ENCODE data around the gene CDK2. TPM values are rescaled to one million over a fixed set of nuclear protein-coding genes. Genes with fewer than 3 reads are reported as not detected.

CDK2 gene
- total and polyA plus RNA-seq, 2 experiments from 2014 or later, result 23.9 to 26.6 TPM

DNA sequence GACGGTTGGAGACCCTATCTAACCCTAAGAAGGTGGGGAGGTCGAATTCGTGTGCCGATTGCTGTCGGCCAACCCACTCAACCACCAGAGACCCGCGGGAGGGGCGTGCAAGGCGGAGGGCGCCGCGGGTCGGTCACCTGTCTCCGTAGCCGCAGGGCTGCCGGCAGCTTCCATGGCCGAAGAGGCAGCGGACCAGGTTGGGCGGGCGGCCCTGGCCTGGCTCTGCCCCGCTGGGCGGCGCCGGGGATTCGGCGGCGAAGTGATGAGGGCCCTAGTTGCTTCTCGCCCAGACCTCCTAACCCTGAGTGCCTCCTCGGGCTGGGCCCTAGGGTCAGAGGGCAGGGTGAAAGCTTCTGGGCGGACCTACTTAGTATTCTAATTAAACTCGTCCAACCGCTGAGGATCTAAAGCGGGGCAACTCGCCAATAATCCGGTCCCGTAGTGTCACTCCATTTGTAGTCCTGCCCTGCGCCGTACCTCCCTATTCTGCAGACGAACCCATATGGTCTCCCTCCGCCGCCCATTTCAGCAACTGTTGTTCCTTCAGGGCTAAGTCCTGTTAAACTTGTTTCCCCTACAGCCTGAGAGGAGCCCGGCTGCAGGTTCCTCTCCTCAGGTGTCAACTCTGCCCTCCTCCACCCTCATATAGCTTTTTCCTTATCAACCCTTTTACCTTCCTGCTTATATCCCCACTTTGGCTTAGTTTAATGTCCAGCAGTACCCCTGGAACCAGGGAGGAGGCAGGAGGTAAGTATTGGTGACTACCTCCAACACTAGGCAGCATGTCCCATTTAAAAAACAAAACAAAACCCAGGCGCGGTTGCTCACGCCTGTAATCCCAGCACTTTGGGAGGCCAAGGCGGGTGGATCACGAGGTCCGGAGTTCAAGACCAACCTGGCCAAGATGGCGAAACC is 38.8 kb upstream of the CDK2 start, which contains the start of gene PYM1:
Gene PYM1 (minus strand): TSS at position 307 of the 915 bp plus-strand sequence. CDS start 133 bp downstream, at position 174.
- Histone ChIP-seq H2AFZ (peak within 1 kb of the TSS; percentile 75), H3K36me3 (replicated peaks; ENCODE audit: insufficient read depth, low read depth) (no peaks in the 10 kb centered on the region), H3K79me2 (peaks cover 49% of the 10 kb centered on the region), H3K4me1 (ENCODE audit: insufficient read depth) (peaks cover 37% of the 10 kb centered on the region), H3K27ac (peak within 1 kb of the TSS; percentile 97), H4K20me1 (ENCODE audit: insufficient read depth, poor library complexity, severe bottlenecking) (no peaks in the 10 kb centered on the region), H3K4me2 (peak within 1 kb of the TSS; percentile 92), H3K27me3 (no peaks in the 10 kb centered on the region), H3K9me3 (ENCODE audit: low read depth) (no peaks in the 10 kb centered on the region), H3K9me2 (replicated peaks; ENCODE audit: insufficient read depth) (no peaks in the 10 kb centered on the region), H3K4me3 (peak within 1 kb of the TSS; percentile 70)
- TF ChIP-seq EZH2 (IDR thresholded peaks at IDR 0.05; ENCODE audit: borderline replicate concordance) (no peak), EZH2phosphoT487 (IDR thresholded peaks at IDR 0.05; ENCODE audit: low read depth, severe bottlenecking, unreplicated experiment) (no peak)
- TF ChIP-seq, protein P1, sequence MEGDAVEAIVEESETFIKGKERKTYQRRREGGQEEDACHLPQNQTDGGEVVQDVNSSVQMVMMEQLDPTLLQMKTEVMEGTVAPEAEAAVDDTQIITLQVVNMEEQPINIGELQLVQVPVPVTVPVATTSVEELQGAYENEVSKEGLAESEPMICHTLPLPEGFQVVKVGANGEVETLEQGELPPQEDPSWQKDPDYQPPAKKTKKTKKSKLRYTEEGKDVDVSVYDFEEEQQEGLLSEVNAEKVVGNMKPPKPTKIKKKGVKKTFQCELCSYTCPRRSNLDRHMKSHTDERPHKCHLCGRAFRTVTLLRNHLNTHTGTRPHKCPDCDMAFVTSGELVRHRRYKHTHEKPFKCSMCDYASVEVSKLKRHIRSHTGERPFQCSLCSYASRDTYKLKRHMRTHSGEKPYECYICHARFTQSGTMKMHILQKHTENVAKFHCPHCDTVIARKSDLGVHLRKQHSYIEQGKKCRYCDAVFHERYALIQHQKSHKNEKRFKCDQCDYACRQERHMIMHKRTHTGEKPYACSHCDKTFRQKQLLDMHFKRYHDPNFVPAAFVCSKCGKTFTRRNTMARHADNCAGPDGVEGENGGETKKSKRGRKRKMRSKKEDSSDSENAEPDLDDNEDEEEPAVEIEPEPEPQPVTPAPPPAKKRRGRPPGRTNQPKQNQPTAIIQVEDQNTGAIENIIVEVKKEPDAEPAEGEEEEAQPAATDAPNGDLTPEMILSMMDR (IDR thresholded peaks at IDR 0.05; ENCODE audit: poor library complexity), result no peak
- peak; percentile 78 for DNase-seq (ENCODE audit: low spot score)
- WGBS (ENCODE audit: low lambda C conversion rate, missing lambda C conversion rate), result 5% methylated on average over 49 of the region's 49 CpGs

DNA sequence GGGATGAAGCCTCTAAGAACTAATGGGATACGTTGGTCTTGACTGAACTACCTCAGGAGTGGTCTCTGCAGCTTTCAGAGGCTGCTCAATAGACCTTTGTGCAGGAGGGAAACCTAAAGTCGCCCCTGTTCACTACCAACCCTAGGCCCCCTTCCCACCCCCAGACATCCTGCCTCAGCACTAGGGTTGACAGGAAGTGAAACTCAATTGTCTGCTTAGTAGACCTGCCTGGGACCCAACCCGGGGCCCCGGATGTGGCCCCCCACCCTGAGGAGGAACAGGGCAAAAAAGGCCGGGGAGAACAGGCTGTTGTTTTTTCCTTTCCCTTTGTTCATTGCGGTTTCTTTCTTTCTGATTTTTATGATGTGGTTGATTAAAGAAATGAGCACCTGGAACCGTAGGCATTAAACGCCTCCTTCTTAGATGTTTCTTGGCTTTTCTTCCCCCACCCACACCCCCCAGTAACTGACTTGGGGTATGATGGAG is 37.3 kb upstream of the CDK2 start:
- H3K36me3 ChIP-seq (replicated peaks; ENCODE audit: insufficient read depth, low read depth), result no peaks in the 10 kb centered on the region
- no peaks in the 10 kb centered on the region for H3K9me3 ChIP-seq (ENCODE audit: low read depth)
- peaks cover 43% of the 10 kb centered on the region for H3K4me1 ChIP-seq (ENCODE audit: insufficient read depth)
- H3K9me2 ChIP-seq (replicated peaks; ENCODE audit: insufficient read depth), result no peaks in the 10 kb centered on the region
- H3K27me3 ChIP-seq, result no peaks in the 10 kb centered on the region
- peaks cover 40% of the 10 kb centered on the region for H3K79me2 ChIP-seq
- H3K4me2 ChIP-seq, result peak overlapping the region; percentile 92
- H3K4me3 ChIP-seq, result no peak overlapping the region
- WGBS (ENCODE audit: low lambda C conversion rate, missing lambda C conversion rate), result 90% methylated on average over 8 of the region's 8 CpGs
- H4K20me1 ChIP-seq (ENCODE audit: insufficient read depth, poor library complexity, severe bottlenecking), result no peaks in the 10 kb centered on the region
- no peak for DNase-seq (ENCODE audit: low spot score)
- H3K27ac ChIP-seq, result peak overlapping the region; percentile 97
- no peak for TF ChIP-seq EZH2 (IDR thresholded peaks at IDR 0.05; ENCODE audit: borderline replicate concordance)
- TF ChIP-seq EZH2phosphoT487 (IDR thresholded peaks at IDR 0.05; ENCODE audit: low read depth, severe bottlenecking, unreplicated experiment), result no peak
- TF ChIP-seq, protein P1 (IDR thresholded peaks at IDR 0.05; ENCODE audit: poor library complexity), result no peak
- H2AFZ ChIP-seq, result no peak overlapping the region

DNA sequence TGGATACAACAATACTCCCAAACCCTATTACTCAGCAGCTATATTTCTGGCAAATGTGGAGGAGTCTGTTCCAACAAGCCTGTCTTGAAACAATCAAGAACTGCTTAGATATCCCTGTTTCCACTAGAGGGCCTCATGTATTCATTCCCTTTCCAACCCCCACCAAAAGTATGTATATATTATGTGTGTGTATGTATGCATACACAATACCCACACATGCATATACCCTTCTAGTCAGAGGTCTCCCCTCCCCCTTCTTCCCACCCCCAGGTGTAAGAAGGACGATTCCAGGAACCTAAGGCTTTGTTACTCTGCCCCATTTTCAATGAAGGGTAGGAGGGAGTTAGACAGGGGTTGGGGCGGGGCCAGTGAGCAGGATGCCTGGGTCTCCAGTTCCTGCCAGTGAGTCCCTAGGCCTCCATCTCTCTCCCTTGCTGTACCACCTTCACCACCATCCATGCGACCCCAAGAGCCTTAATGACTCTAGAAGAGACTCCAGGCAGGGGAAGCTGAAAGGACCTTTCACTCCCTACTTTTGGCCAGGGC is 35.8 kb upstream of the CDK2 start, which contains the start of gene DGKA:
Gene DGKA (plus strand): TSS at position 392 of the 546 bp plus-strand sequence. CDS start 5,342 bp downstream, outside the sequence.
- no peaks in the 10 kb centered on the region for H4K20me1 ChIP-seq (ENCODE audit: insufficient read depth, poor library complexity, severe bottlenecking)

More for the DNA sequence above, 35.8 kb upstream of the CDK2 start, which contains the start of gene DGKA:
- Histone ChIP-seq H3K4me1 (ENCODE audit: insufficient read depth) (peaks cover 42% of the 10 kb centered on the region), H3K9me3 (ENCODE audit: low read depth) (no peaks in the 10 kb centered on the region), H3K9me2 (replicated peaks; ENCODE audit: insufficient read depth) (no peaks in the 10 kb centered on the region), H3K36me3 (replicated peaks; ENCODE audit: insufficient read depth, low read depth) (no peaks in the 10 kb centered on the region), H3K27ac (peak within 1 kb of the TSS; percentile 97), H2AFZ (peak within 1 kb of the TSS; percentile 95), H3K27me3 (no peaks in the 10 kb centered on the region), H3K4me3 (peak within 1 kb of the TSS; percentile 69), H3K79me2 (peaks cover 25% of the 10 kb centered on the region), H3K4me2 (peak within 1 kb of the TSS; percentile 96)
- DNase-seq (ENCODE audit: low spot score), result peak; percentile 74
- TF ChIP-seq, protein P1 (IDR thresholded peaks at IDR 0.05; ENCODE audit: poor library complexity), result peak; percentile 64
- no peak for TF ChIP-seq EZH2 (IDR thresholded peaks at IDR 0.05; ENCODE audit: borderline replicate concordance)
- TF ChIP-seq EZH2phosphoT487 (IDR thresholded peaks at IDR 0.05; ENCODE audit: low read depth, severe bottlenecking, unreplicated experiment), result no peak
- 44% methylated on average over 3 of the region's 3 CpGs for WGBS (ENCODE audit: low lambda C conversion rate, missing lambda C conversion rate)
